HEK293 (cell line): ENCODE results near the gene ORC4.

ENCODE experiments used
- CTCF ChIA-PET: fragments of 350-600 bp; formaldehyde crosslinking; extraction: SDS; loops from one replicate; lab custom pipeline; 2021; ENCODE audit warnings: antibody characterized with exemption; lab: Yijun Ruan, JAX
- POLR2A ChIA-PET: fragments of 300-600 bp; formaldehyde crosslinking; extraction: SDS; loops from one replicate; lab custom pipeline; 2020; ENCODE audit warnings: antibody characterized with exemption, inconsistent platforms; lab: Yijun Ruan, JAX
- H3K27ac ChIP-seq: fragments of 200-500 bp; sonication (Bioruptor generic); 2 replicates; pipeline ENCODE4 v1.5.1; 2014; ENCODE audit warnings: low read depth, low read length, control low read depth, inconsistent platforms; ENCODE audit errors: extremely low read depth
- H3K36me3 ChIP-seq, 2 experiments: fragments of 200-500 bp in 1 of 2; sonication (Bioruptor generic) in 1 of 2; 1 replicate in 1 of 2; 2 replicates in 1 of 2; pipeline ENCODE4 v1.5.1; 2014 to 2017; ENCODE audit warnings: inconsistent platforms in 2 of 2, low read length in 2 of 2; ENCODE audit not compliant: control insufficient read depth in 2 of 2, insufficient read depth in 1 of 2
- H3K4me1 ChIP-seq: fragments of 200-500 bp; sonication (Bioruptor generic); 2 replicates; pipeline ENCODE4 v1.5.1; 2014; ENCODE audit warnings: mild to moderate bottlenecking, low read length, inconsistent platforms; ENCODE audit not compliant: control insufficient read depth, insufficient read depth
- H3K4me3 ChIP-seq: 2 replicates; pipeline ENCODE4 v1.5.1; 2011; ENCODE audit warnings: low read depth, mild to moderate bottlenecking, control low read depth, low read length, moderate library complexity
- H3K9me3 ChIP-seq: fragments of 200-500 bp; sonication (Bioruptor generic); 2 replicates; pipeline ENCODE4 v1.5.1; 2014; ENCODE audit warnings: low read depth, low read length, inconsistent platforms; ENCODE audit not compliant: control insufficient read depth, insufficient read depth
- GFI1B ChIP-seq: fragments of 450-650 bp; formaldehyde crosslinking; IDR thresholded peaks from 2 replicates; pipeline ENCODE4 v1.5.1; 2016; ENCODE audit warnings: missing biosample characterization, missing genetic modification characterization
- HOXD13 ChIP-seq: sonication (generic); formaldehyde crosslinking; IDR thresholded peaks from 2 replicates; pipeline ENCODE4 v1.8.0; 2022; ENCODE audit warnings: missing genetic modification reagents, borderline replicate concordance
- KLF9 ChIP-seq: fragments of 450-650 bp; formaldehyde crosslinking; IDR thresholded peaks from 2 replicates; pipeline ENCODE4 v1.5.1; 2016; ENCODE audit warnings: missing biosample characterization, missing genetic modification characterization, low read depth
- PRDM1 ChIP-seq: fragments of 450-650 bp; formaldehyde crosslinking; IDR thresholded peaks from 2 replicates; pipeline ENCODE4; 2016; ENCODE audit warnings: missing biosample characterization, missing genetic modification characterization
- ZBTB10 ChIP-seq: fragments of 450-650 bp; formaldehyde crosslinking; IDR thresholded peaks from 2 replicates; pipeline ENCODE4 v1.5.1; 2016; ENCODE audit warnings: missing biosample characterization, missing genetic modification characterization
- ZNF184 ChIP-seq: fragments of 450-650 bp; IDR thresholded peaks from 2 replicates; pipeline ENCODE4 v1.5.1; 2018; ENCODE audit warnings: missing biosample characterization, mild to moderate bottlenecking, missing genetic modification characterization
- ZNF24 ChIP-seq: fragments of 450-650 bp; formaldehyde crosslinking; IDR thresholded peaks from 2 replicates; pipeline ENCODE4 v1.5.1; 2016; ENCODE audit warnings: missing biosample characterization, missing genetic modification characterization
- ZNF426 ChIP-seq: fragments of 450-650 bp; formaldehyde crosslinking; IDR thresholded peaks from 2 replicates; pipeline ENCODE4 v1.5.1; 2017; ENCODE audit warnings: missing biosample characterization, missing genetic modification characterization, mild to moderate bottlenecking, inconsistent platforms, moderate library complexity
- ZNF473 ChIP-seq: fragments of 450-650 bp; formaldehyde crosslinking; IDR thresholded peaks from 2 replicates; pipeline ENCODE4 v1.5.1; 2017; ENCODE audit warnings: missing biosample characterization, missing genetic modification characterization
- ZNF501 ChIP-seq: fragments of 450-650 bp; formaldehyde crosslinking; IDR thresholded peaks from 2 replicates; pipeline ENCODE4 v1.5.1; 2016; ENCODE audit warnings: missing biosample characterization, missing genetic modification characterization
- ZNF585B ChIP-seq: fragments of 450-650 bp; formaldehyde crosslinking; IDR thresholded peaks from 2 replicates; pipeline ENCODE4 v1.5.1; 2016; ENCODE audit warnings: missing biosample characterization, missing genetic modification characterization
- ZNF621 ChIP-seq: fragments of 450-650 bp; formaldehyde crosslinking; IDR thresholded peaks from 2 replicates; pipeline ENCODE4 v1.5.1; 2017; ENCODE audit warnings: missing biosample characterization, missing genetic modification characterization
- ZNF639 ChIP-seq: fragments of 450-650 bp; formaldehyde crosslinking; IDR thresholded peaks from 2 replicates; pipeline ENCODE4 v1.5.1; 2016; ENCODE audit warnings: missing biosample characterization, missing genetic modification characterization
- ZNF658 ChIP-seq: fragments of 450-650 bp; formaldehyde crosslinking; IDR thresholded peaks from 2 replicates; pipeline ENCODE4; 2016; ENCODE audit warnings: missing biosample characterization, missing genetic modification characterization
- ZNF677 ChIP-seq: fragments of 450-650 bp; IDR thresholded peaks from 2 replicates; pipeline ENCODE4 v1.5.0; 2018; ENCODE audit warnings: missing biosample characterization, mild to moderate bottlenecking, missing genetic modification characterization, moderate library complexity
- ZNF747 ChIP-seq: fragments of 450-650 bp; formaldehyde crosslinking; IDR thresholded peaks from 2 replicates; pipeline ENCODE4 v1.5.1; 2016; ENCODE audit warnings: missing biosample characterization, missing genetic modification characterization
- TF ChIP-seq, protein P1 (sequence below): fragments of 450-650 bp; formaldehyde crosslinking; IDR thresholded peaks from 2 replicates; pipeline ENCODE4 v1.5.1; 2016; ENCODE audit warnings: missing biosample characterization, missing genetic modification characterization, borderline replicate concordance

Gene ORC4

GRCh38 chr2:147909178-147909577, 111.4 kb downstream of the ORC4 start:
- Histone ChIP-seq H3K36me3 (no peaks in the 10 kb centered on the region), H3K4me1 (peaks cover 15% of the 10 kb centered on the region), H3K4me3 (no peak overlapping the region), H3K9me3 (no peaks in the 10 kb centered on the region), H3K27ac (no peak overlapping the region)
- CTCF ChIA-PET = interaction anchor here (0.7 to 3.8 kb wide), 5 partner anchors 465 to 1178 kb away, joined by 3 to 17 read pairs (median 6); no protein-coding TSS in a partner anchor
- TF ChIP-seq KLF9 (tag by site-specific recombination) (no peak), ZNF639 (tag by site-specific recombination) (no peak), ZNF473 (tag by site-specific recombination) (no peak), ZNF658 (no peak), ZNF677 (no peak), ZNF426 (tag by site-specific recombination) (no peak), HOXD13 (CRISPR knock-in tag) (no peak), ZNF184 (tag by site-specific recombination) (no peak), GFI1B (tag by site-specific recombination) (no peak), ZNF24 (tag by site-specific recombination) (no peak), ZBTB10 (tag by site-specific recombination) (no peak)
- TF ChIP-seq, protein P1, sequence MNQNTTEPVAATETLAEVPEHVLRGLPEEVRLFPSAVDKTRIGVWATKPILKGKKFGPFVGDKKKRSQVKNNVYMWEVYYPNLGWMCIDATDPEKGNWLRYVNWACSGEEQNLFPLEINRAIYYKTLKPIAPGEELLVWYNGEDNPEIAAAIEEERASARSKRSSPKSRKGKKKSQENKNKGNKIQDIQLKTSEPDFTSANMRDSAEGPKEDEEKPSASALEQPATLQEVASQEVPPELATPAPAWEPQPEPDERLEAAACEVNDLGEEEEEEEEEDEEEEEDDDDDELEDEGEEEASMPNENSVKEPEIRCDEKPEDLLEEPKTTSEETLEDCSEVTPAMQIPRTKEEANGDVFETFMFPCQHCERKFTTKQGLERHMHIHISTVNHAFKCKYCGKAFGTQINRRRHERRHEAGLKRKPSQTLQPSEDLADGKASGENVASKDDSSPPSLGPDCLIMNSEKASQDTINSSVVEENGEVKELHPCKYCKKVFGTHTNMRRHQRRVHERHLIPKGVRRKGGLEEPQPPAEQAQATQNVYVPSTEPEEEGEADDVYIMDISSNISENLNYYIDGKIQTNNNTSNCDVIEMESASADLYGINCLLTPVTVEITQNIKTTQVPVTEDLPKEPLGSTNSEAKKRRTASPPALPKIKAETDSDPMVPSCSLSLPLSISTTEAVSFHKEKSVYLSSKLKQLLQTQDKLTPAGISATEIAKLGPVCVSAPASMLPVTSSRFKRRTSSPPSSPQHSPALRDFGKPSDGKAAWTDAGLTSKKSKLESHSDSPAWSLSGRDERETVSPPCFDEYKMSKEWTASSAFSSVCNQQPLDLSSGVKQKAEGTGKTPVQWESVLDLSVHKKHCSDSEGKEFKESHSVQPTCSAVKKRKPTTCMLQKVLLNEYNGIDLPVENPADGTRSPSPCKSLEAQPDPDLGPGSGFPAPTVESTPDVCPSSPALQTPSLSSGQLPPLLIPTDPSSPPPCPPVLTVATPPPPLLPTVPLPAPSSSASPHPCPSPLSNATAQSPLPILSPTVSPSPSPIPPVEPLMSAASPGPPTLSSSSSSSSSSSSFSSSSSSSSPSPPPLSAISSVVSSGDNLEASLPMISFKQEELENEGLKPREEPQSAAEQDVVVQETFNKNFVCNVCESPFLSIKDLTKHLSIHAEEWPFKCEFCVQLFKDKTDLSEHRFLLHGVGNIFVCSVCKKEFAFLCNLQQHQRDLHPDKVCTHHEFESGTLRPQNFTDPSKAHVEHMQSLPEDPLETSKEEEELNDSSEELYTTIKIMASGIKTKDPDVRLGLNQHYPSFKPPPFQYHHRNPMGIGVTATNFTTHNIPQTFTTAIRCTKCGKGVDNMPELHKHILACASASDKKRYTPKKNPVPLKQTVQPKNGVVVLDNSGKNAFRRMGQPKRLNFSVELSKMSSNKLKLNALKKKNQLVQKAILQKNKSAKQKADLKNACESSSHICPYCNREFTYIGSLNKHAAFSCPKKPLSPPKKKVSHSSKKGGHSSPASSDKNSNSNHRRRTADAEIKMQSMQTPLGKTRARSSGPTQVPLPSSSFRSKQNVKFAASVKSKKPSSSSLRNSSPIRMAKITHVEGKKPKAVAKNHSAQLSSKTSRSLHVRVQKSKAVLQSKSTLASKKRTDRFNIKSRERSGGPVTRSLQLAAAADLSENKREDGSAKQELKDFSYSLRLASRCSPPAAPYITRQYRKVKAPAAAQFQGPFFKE (tag by site-specific recombination) = no peak
- POLR2A ChIA-PET = no interaction called here

GRCh38 chr2:147904051-147904450, 116.5 kb downstream of the ORC4 start:
- TF ChIP-seq ZNF501 = no peak
- no peak for TF ChIP-seq ZNF747 (tag by site-specific recombination)
- no peak for TF ChIP-seq PRDM1 (tag by site-specific recombination)
- TF ChIP-seq ZNF585B = no peak
- no peak for TF ChIP-seq ZNF621 (tag by site-specific recombination)
- TF ChIP-seq, all 188 proteins: peak for 0
- H3K36me3 ChIP-seq = no peaks in the 10 kb centered on the region
- ChIA-PET CTCF (interaction anchor here (1.4 kb wide), 1 partner anchor 571 kb away, joined by 3 read pairs; no protein-coding TSS in a partner anchor), POLR2A (no interaction called here)
- no peak overlapping the region for H3K4me3 ChIP-seq
- H3K27ac ChIP-seq = no peak overlapping the region
- H3K9me3 ChIP-seq = no peaks in the 10 kb centered on the region
- no peaks in the 10 kb centered on the region for H3K4me1 ChIP-seq
